ENCODE measurements around the gene MPV17L2. TPM values are rescaled to one million over a fixed set of nuclear protein-coding genes. Genes with fewer than 3 reads are reported as not detected.

MPV17L2 gene
- total RNA-seq (2021; fragmentation: NEBNext Ultra II Directional; extraction: Animal tissue kit (Norgen Biotek cat#: 25700)): 10 to 100 TPM in 5 of 6 experiments, 1 to 10 TPM in 1; 9.7 to 14.9 (median 13.1) TPM
- long read RNA-seq, transcript MPV17L2-204 (5 exons, 1,408 nt): major isoform, 22 of 24 reads
- long read RNA-seq, partial matches to known transcripts: 0 of 24 reads
- long read RNA-seq, other reads (novel, unspliced or antisense): 1 of 24 reads

DNA sequence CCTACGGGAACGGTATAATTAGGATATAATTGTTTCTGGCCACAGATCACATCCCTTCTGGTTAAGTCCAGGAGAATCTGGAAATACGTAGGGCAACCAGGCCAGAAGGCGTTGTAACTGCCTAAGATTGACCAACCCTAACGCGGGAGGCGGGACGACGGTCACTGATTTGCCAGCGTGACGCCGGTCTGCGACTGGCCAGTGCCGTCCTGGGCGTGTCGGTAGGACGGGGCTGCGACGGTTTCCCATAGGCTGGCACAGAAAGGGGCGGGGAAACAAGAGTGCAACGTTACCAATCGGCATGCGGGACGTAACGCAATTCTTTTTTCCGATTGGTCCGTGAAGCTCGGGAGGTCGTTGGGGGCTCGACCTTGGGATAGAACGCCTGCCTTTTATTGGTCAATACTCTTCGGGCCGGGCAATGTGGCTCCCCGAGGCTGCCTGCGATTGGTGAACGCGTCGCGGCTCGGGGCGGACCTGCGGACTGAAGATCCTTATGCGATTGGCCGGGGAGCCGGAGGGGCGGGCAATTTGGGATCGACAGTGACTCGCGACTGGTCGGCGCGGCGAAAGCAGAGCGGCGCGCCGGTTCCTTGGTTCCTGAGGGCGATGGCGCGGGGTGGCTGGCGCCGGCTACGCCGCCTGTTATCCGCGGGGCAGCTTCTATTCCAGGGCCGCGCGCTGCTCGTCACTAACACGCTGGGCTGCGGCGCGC, at the start of gene MPV17L2:
Gene MPV17L2 (plus strand): TSS at position 546 of the 715 bp plus-strand sequence. CDS start 64 bp downstream, at position 610.
- no peaks in the 10 kb centered on the region for H3K36me3 Mint-ChIP-seq (ENCODE audit: low read depth)

DNA sequence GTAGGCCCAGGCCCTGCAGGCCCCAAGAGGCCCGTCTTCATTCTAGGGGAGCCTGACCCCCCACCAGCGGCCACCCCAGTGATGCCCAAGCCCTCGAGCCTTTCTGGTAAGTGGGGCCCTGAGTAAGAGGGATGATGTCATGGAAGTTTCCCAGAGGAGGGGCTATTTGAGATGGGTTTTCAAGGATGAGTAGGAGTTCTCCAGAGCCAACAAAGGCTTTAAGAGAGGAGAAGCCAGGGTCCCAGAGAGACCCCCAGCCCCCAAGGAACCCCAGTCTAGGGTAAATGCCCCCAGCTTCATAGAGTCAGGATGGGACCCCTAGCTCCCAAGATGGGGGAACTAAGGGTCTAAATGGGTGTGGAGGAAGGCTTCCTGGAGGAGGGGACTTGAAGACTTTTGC, 49.1 kb upstream of the MPV17L2 start:
- TF ChIP-seq, protein P1, sequence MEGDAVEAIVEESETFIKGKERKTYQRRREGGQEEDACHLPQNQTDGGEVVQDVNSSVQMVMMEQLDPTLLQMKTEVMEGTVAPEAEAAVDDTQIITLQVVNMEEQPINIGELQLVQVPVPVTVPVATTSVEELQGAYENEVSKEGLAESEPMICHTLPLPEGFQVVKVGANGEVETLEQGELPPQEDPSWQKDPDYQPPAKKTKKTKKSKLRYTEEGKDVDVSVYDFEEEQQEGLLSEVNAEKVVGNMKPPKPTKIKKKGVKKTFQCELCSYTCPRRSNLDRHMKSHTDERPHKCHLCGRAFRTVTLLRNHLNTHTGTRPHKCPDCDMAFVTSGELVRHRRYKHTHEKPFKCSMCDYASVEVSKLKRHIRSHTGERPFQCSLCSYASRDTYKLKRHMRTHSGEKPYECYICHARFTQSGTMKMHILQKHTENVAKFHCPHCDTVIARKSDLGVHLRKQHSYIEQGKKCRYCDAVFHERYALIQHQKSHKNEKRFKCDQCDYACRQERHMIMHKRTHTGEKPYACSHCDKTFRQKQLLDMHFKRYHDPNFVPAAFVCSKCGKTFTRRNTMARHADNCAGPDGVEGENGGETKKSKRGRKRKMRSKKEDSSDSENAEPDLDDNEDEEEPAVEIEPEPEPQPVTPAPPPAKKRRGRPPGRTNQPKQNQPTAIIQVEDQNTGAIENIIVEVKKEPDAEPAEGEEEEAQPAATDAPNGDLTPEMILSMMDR (IDR thresholded peaks at IDR 0.05): no peak
- peaks cover 31% of the 10 kb centered on the region for H3K36me3 Mint-ChIP-seq (ENCODE audit: low read depth)
- no peak for DNase-seq
- H3K4me1 Mint-ChIP-seq (ENCODE audit: low read depth): no peaks in the 10 kb centered on the region
- no peaks in the 10 kb centered on the region for H3K9me3 Mint-ChIP-seq
- peaks cover 2% of the 10 kb centered on the region; the same call in 1 of the 2 replicates for H3K27me3 Mint-ChIP-seq (ENCODE audit: insufficient read depth)
- no peak overlapping the region for H3K27ac Mint-ChIP-seq
- H3K4me3 Mint-ChIP-seq: no peak overlapping the region

More for the DNA sequence above, at the start of gene MPV17L2:
- TF ChIP-seq, protein P1 (IDR thresholded peaks at IDR 0.05): no peak
- peak within 1 kb of the TSS; percentile 97 for H3K27ac Mint-ChIP-seq
- peak within 1 kb of the TSS; percentile 98 for H3K4me3 Mint-ChIP-seq
- H3K9me3 Mint-ChIP-seq: no peaks in the 10 kb centered on the region
- H3K4me1 Mint-ChIP-seq (ENCODE audit: low read depth): peaks cover 18% of the 10 kb centered on the region
- peaks cover 8% of the 10 kb centered on the region for H3K27me3 Mint-ChIP-seq (ENCODE audit: insufficient read depth)
- DNase-seq: peak; percentile 100

DNA sequence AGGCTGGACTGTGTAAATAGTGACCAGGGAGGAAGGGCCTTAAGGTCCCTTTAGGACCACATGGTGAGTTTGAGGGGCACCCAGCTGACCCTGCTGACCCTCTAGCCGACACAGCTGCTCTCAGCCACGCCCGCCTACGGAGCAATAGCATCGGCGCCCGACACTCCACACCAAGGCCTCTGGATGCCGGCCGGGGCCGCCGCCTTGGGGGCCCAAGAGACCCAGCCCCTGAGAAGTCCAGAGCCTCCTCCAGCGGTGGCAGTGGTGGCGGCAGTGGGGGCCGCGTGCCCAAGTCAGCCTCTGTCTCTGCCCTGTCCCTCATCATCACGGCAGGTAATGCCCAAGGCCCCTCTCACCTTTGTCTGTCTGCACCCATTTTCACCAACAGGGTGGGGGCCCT, 48.7 kb upstream of the MPV17L2 start:
- no peak overlapping the region for H3K4me3 Mint-ChIP-seq
- TF ChIP-seq, protein P1 (IDR thresholded peaks at IDR 0.05): no peak
- peaks cover 2% of the 10 kb centered on the region; the same call in 1 of the 2 replicates for H3K27me3 Mint-ChIP-seq (ENCODE audit: insufficient read depth)
- H3K36me3 Mint-ChIP-seq (ENCODE audit: low read depth): peaks cover 28% of the 10 kb centered on the region
- H3K9me3 Mint-ChIP-seq: no peaks in the 10 kb centered on the region
- no peak overlapping the region for H3K27ac Mint-ChIP-seq
- H3K4me1 Mint-ChIP-seq (ENCODE audit: low read depth): no peaks in the 10 kb centered on the region
- no peak for DNase-seq

DNA sequence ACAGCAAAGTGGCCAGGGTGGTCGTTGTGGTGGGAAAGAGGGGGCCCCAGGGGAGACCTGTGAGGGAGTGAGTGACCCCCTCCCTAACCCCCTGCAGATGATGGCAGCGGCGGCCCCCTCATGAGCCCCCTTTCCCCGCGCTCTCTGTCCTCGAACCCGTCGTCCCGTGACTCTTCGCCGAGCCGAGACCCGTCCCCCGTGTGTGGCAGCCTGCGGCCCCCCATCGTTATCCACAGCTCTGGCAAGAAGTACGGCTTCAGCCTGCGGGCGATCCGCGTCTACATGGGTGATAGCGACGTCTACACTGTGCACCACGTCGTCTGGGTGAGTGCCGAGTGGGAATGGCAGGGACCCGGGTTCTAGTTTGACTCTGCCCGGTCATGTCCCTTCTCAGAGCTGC, 48.1 kb upstream of the MPV17L2 start:
- H3K36me3 Mint-ChIP-seq (ENCODE audit: low read depth): peaks cover 28% of the 10 kb centered on the region
- H3K27ac Mint-ChIP-seq: no peak overlapping the region
- no peaks in the 10 kb centered on the region for H3K4me1 Mint-ChIP-seq (ENCODE audit: low read depth)
- TF ChIP-seq, protein P1 (IDR thresholded peaks at IDR 0.05): no peak; the same call in 1 of the 2 replicates
- no peak for DNase-seq
- no peak overlapping the region for H3K4me3 Mint-ChIP-seq
- H3K9me3 Mint-ChIP-seq: no peaks in the 10 kb centered on the region
- H3K27me3 Mint-ChIP-seq (ENCODE audit: insufficient read depth): peaks cover 2% of the 10 kb centered on the region

DNA sequence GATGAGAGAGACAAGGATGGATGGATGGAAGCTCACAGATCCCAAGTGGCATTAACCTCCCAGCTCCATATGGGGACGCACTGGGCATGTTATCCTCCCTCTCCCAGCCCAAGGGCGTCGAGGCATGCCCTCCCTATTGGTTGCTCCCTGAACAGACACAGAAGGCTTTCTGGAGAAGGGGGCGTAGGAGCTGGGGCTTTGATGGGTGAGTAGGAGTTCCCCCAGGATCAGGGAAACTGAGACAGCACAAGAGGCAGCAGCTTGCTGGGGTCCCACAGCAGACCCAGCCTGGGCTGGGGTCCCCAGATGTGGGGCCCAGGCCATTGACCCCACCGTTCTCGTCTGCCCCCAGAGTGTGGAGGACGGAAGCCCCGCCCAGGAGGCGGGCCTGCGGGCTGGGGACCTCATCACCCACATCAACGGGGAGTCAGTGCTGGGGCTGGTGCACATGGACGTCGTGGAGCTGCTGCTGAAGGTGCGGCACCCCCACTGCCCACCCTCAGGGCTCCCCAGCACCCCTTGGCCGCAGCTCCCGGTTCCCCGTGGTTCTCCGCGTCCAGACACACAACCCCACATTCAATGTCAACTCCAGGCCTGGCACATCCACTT, 47.5 kb upstream of the MPV17L2 start:
- no peak overlapping the region for H3K27ac Mint-ChIP-seq
- H3K36me3 Mint-ChIP-seq (ENCODE audit: low read depth): peaks cover 24% of the 10 kb centered on the region
- peaks cover 2% of the 10 kb centered on the region for H3K27me3 Mint-ChIP-seq (ENCODE audit: insufficient read depth)
- H3K4me3 Mint-ChIP-seq: no peak overlapping the region
- no peaks in the 10 kb centered on the region for H3K9me3 Mint-ChIP-seq
- H3K4me1 Mint-ChIP-seq (ENCODE audit: low read depth): no peaks in the 10 kb centered on the region
- TF ChIP-seq, protein P1 (IDR thresholded peaks at IDR 0.05): no peak
- DNase-seq: no peak

Measured in HFFc6 (cell line).